ENCODE data around the gene SYT17.

SYT17 gene

DNA sequence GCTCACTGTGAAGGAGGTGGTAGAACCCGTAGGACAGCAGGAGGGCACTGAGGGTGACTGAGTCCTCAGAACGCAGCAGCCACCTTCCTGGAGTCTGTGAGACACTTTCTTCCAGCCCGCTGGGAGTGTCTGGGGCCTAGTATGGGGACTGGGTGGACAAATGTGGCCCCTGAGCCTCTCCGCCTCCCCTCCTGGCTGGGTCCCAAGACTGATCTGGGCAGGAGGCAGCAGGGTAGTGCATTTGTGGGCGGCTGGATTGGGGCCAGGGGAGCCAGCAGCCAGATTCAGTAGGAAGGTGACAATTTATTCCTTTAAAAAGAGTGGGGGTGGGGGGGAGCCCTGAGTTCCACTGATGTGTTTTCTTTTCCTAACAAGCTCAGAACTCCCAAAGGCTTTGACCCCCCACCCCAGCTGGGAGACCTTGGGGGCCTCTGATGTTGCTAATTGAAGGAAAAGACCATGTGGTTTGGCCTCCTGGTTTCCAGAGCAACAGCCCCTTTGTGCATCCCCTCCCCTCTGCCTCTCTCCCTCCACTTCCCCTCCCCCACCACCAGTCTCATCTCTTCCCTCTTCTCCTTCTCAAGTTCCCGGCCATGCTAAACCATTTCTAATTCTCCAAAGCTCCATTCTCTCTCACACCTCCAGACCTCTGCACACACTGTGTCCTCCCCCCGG, 121.9 kb downstream of the SYT17 start:
- Histone ChIP-seq H3K4me1 (ENCODE audit: control insufficient read depth, insufficient read depth, low read length, poor library complexity, severe bottlenecking) (no peaks in the 10 kb centered on the region), H3K36me3 (ENCODE audit: control insufficient read depth, insufficient read depth, low read length) (no peaks in the 10 kb centered on the region), H3K4me3 (ENCODE audit: insufficient read depth, low read depth, low read length, poor library complexity, severe bottlenecking) (no peak overlapping the region), H3K9me3 (ENCODE audit: control insufficient read depth, low read length) (no peaks in the 10 kb centered on the region), H3K27ac (ENCODE audit: insufficient read depth, low read length, poor library complexity, severe bottlenecking) (no peak overlapping the region), H3K27me3 (replicated peaks; ENCODE audit: control insufficient read depth, insufficient read depth, low read length, poor library complexity, severe bottlenecking) (no peaks in the 10 kb centered on the region)
- no peak for DNase-seq

DNA sequence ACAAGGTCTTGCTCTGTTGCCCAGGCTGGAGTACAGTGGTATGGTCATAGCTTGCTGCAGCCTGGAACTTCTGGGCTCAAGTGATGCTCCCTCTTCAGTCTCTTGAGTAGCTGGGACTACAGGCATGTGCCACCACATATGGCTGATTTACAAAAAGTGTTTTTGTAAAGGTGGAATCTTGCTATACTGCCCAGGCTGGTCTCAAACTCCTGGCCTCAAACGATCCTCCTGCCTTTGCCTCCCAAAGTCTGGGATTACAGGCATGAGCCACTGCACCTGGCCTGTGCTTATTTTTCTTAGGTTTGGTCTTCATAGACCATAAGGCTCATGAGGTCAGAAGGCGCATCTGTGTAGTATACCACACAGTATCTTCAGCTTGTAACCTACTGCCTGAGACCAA, 122.8 kb downstream of the SYT17 start:
- H3K36me3 ChIP-seq (ENCODE audit: control insufficient read depth, insufficient read depth, low read length) = no peaks in the 10 kb centered on the region
- H3K4me1 ChIP-seq (ENCODE audit: control insufficient read depth, insufficient read depth, low read length, poor library complexity, severe bottlenecking) = no peaks in the 10 kb centered on the region
- H3K27ac ChIP-seq (ENCODE audit: insufficient read depth, low read length, poor library complexity, severe bottlenecking) = no peak overlapping the region
- H3K4me3 ChIP-seq (ENCODE audit: insufficient read depth, low read depth, low read length, poor library complexity, severe bottlenecking) = no peak overlapping the region
- no peak for DNase-seq
- no peaks in the 10 kb centered on the region for H3K27me3 ChIP-seq (replicated peaks; ENCODE audit: control insufficient read depth, insufficient read depth, low read length, poor library complexity, severe bottlenecking)
- no peaks in the 10 kb centered on the region for H3K9me3 ChIP-seq (ENCODE audit: control insufficient read depth, low read length)

DNA sequence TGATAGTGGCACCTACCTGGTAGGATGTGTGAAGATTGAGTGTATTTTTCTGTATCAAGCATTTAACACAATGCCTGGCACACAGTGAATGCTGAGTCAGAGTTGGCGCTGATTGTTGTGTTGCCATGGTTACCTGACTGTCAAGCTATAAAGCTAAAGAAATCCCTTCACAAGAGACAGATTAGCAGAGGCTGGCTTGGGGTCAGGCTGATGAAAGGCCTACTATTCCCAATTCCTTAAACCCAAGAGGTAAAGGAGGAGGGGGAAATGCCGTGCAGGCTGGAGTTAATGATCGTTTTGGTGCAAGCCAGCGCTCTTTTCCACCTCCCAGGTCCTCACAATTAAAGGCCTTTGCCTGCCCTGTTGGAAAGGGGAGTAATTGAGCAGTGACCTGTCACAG, 123.4 kb downstream of the SYT17 start:
- no peak overlapping the region for H3K27ac ChIP-seq (ENCODE audit: insufficient read depth, low read length, poor library complexity, severe bottlenecking)
- DNase-seq = no peak
- no peak overlapping the region for H3K4me3 ChIP-seq (ENCODE audit: insufficient read depth, low read depth, low read length, poor library complexity, severe bottlenecking)
- no peaks in the 10 kb centered on the region for H3K4me1 ChIP-seq (ENCODE audit: control insufficient read depth, insufficient read depth, low read length, poor library complexity, severe bottlenecking)
- no peaks in the 10 kb centered on the region for H3K27me3 ChIP-seq (replicated peaks; ENCODE audit: control insufficient read depth, insufficient read depth, low read length, poor library complexity, severe bottlenecking)
- H3K9me3 ChIP-seq (ENCODE audit: control insufficient read depth, low read length) = no peaks in the 10 kb centered on the region
- no peaks in the 10 kb centered on the region for H3K36me3 ChIP-seq (ENCODE audit: control insufficient read depth, insufficient read depth, low read length)

DNA sequence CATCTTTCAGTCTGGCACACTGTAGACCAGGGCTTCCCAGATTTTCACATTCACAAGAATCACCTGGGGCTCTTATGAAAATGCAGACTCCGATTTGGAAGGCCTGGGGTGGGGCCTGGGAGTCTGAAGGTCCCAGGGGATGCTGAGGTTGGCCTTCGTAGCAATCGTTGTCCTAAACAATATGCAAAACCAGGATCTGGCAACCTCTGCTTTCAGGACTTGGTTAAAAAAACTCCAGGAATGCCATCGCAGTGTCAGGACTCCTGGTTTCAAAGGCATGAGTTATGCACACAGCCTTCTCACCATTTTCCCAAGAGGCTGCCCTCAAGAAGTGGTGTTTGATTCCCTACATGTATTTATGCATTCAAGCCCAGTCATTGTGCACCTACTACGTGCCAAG, 124.1 kb downstream of the SYT17 start:
- Histone ChIP-seq H3K9me3 (ENCODE audit: control insufficient read depth, low read length) (no peaks in the 10 kb centered on the region), H3K36me3 (ENCODE audit: control insufficient read depth, insufficient read depth, low read length) (no peaks in the 10 kb centered on the region), H3K4me1 (ENCODE audit: control insufficient read depth, insufficient read depth, low read length, poor library complexity, severe bottlenecking) (no peaks in the 10 kb centered on the region), H3K27me3 (replicated peaks; ENCODE audit: control insufficient read depth, insufficient read depth, low read length, poor library complexity, severe bottlenecking) (no peaks in the 10 kb centered on the region), H3K27ac (ENCODE audit: insufficient read depth, low read length, poor library complexity, severe bottlenecking) (no peak overlapping the region), H3K4me3 (ENCODE audit: insufficient read depth, low read depth, low read length, poor library complexity, severe bottlenecking) (no peak overlapping the region)
- DNase-seq = no peak

DNA sequence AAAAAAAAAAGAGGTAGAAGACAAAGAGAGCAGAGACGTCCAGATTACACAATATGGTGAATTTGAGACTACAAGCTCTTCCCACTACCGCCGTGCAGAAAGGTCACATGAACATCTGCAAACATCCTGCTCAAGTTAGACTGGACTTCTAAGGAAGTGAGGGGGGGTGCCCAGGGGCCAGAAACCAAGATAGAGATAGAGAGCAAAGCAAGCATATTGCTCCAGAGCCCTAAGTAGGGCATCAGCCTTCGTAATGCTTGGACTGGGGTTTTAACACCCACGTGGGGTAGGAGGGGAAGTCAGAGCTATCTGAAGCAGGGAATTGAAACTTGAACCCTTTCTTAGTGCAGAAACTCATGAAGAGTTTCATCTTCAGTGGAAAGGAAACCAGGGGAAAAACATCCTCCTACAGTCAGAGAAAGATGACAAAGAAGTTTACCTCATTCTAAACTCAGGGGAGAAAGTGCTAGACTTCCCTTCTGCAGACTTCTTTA, 126.2 kb downstream of the SYT17 start:
- Histone ChIP-seq H3K27ac (ENCODE audit: insufficient read depth, low read length, poor library complexity, severe bottlenecking) (no peak overlapping the region), H3K36me3 (ENCODE audit: control insufficient read depth, insufficient read depth, low read length) (no peaks in the 10 kb centered on the region), H3K9me3 (ENCODE audit: control insufficient read depth, low read length) (no peaks in the 10 kb centered on the region), H3K4me3 (ENCODE audit: insufficient read depth, low read depth, low read length, poor library complexity, severe bottlenecking) (no peak overlapping the region), H3K27me3 (replicated peaks; ENCODE audit: control insufficient read depth, insufficient read depth, low read length, poor library complexity, severe bottlenecking) (no peaks in the 10 kb centered on the region), H3K4me1 (ENCODE audit: control insufficient read depth, insufficient read depth, low read length, poor library complexity, severe bottlenecking) (no peaks in the 10 kb centered on the region)
- DNase-seq = no peak

DNA sequence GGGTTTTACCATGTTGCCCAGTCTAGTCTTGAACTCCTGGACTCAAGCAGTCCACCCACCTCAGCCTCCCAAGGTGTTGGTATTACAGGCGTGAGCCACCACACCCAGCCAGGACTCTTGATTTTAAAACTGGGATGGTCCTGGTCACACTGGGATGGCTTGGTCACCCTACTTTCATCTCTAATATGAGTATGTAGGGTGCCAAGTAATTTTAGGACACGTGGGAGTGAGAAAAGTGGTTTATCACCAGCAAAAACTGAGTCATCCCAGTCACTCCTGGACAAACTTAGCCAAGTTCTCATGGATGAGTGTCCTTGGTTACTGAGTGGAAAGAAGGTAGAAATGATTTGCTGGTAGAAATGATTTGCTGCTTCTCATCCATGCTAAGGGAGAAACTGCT, 127.4 kb downstream of the SYT17 start:
- Histone ChIP-seq H3K9me3 (ENCODE audit: control insufficient read depth, low read length) (no peaks in the 10 kb centered on the region), H3K4me3 (ENCODE audit: insufficient read depth, low read depth, low read length, poor library complexity, severe bottlenecking) (no peak overlapping the region), H3K27me3 (replicated peaks; ENCODE audit: control insufficient read depth, insufficient read depth, low read length, poor library complexity, severe bottlenecking) (no peaks in the 10 kb centered on the region), H3K36me3 (ENCODE audit: control insufficient read depth, insufficient read depth, low read length) (no peaks in the 10 kb centered on the region), H3K27ac (ENCODE audit: insufficient read depth, low read length, poor library complexity, severe bottlenecking) (no peak overlapping the region), H3K4me1 (ENCODE audit: control insufficient read depth, insufficient read depth, low read length, poor library complexity, severe bottlenecking) (no peaks in the 10 kb centered on the region)
- DNase-seq = no peak

DNA sequence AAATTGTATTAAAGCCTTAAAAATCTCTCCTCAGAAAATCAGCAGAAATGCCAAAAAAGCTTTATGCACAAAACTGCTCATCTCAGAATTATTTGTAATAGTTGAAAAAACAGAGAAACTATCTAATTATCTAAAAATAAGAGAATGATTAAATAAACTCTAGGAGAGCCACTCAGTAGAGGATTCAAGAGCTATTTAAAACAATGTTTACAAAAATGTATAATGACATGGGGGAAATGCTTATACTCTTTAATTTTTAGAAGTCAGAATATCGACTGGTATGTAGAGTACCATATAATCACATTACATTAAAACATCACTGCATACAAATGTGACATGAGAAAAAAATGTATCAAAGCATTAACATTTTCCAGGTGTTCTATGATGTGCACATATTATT, 129.4 kb downstream of the SYT17 start:
- Histone ChIP-seq H3K4me3 (ENCODE audit: insufficient read depth, low read depth, low read length, poor library complexity, severe bottlenecking) (no peak overlapping the region), H3K4me1 (ENCODE audit: control insufficient read depth, insufficient read depth, low read length, poor library complexity, severe bottlenecking) (no peaks in the 10 kb centered on the region), H3K36me3 (ENCODE audit: control insufficient read depth, insufficient read depth, low read length) (no peaks in the 10 kb centered on the region), H3K9me3 (ENCODE audit: control insufficient read depth, low read length) (no peaks in the 10 kb centered on the region), H3K27ac (ENCODE audit: insufficient read depth, low read length, poor library complexity, severe bottlenecking) (no peak overlapping the region), H3K27me3 (replicated peaks; ENCODE audit: control insufficient read depth, insufficient read depth, low read length, poor library complexity, severe bottlenecking) (no peaks in the 10 kb centered on the region)
- no peak for DNase-seq

DNA sequence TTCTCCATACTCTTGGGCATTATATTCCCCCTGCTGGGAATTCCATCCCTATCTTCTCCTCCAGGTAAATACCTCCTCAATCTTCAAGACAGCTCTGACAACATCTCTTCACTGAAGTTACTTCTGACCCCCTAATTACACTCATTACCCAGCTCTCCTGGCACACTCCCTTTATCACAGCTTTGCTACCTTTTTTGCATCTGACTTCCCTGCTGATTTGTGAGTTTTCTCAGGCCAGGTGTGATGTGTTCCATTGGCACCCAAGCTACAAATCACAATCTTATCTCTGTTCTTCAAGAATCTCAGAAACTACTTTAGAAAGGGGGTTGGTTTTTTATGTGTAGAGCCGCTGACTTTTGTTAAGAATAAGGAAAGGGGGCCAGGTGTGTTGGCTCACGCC, 131.5 kb downstream of the SYT17 start:
- Histone ChIP-seq H3K4me3 (ENCODE audit: insufficient read depth, low read depth, low read length, poor library complexity, severe bottlenecking) (no peak overlapping the region), H3K27me3 (replicated peaks; ENCODE audit: control insufficient read depth, insufficient read depth, low read length, poor library complexity, severe bottlenecking) (no peaks in the 10 kb centered on the region), H3K36me3 (ENCODE audit: control insufficient read depth, insufficient read depth, low read length) (no peaks in the 10 kb centered on the region), H3K4me1 (ENCODE audit: control insufficient read depth, insufficient read depth, low read length, poor library complexity, severe bottlenecking) (no peaks in the 10 kb centered on the region), H3K27ac (ENCODE audit: insufficient read depth, low read length, poor library complexity, severe bottlenecking) (no peak overlapping the region), H3K9me3 (ENCODE audit: control insufficient read depth, low read length) (no peaks in the 10 kb centered on the region)
- DNase-seq = no peak

DNA sequence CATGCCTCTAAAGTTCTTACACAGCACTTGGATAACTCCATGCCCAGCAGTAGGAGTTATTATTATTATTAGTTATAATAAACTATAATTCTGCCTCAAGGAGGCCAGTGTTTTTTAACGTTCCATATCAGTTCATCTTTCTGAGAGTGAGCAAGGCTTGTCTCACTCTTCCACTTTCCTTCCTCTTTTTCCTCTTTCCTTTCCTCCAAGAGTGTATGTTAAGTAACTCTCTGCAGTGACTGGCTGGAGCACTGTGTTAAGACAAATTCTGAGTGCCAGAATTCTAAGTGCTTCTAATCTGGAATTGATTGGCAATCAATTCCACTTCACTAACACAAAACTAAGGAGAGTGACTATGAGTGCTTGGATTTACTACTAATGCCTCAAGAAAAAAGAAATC, 133.9 kb downstream of the SYT17 start:
- no peak overlapping the region for H3K4me3 ChIP-seq (ENCODE audit: insufficient read depth, low read depth, low read length, poor library complexity, severe bottlenecking)
- H3K9me3 ChIP-seq (ENCODE audit: control insufficient read depth, low read length) = no peaks in the 10 kb centered on the region
- DNase-seq = no peak
- H3K4me1 ChIP-seq (ENCODE audit: control insufficient read depth, insufficient read depth, low read length, poor library complexity, severe bottlenecking) = no peaks in the 10 kb centered on the region
- no peak overlapping the region for H3K27ac ChIP-seq (ENCODE audit: insufficient read depth, low read length, poor library complexity, severe bottlenecking)
- H3K27me3 ChIP-seq (replicated peaks; ENCODE audit: control insufficient read depth, insufficient read depth, low read length, poor library complexity, severe bottlenecking) = no peaks in the 10 kb centered on the region
- H3K36me3 ChIP-seq (ENCODE audit: control insufficient read depth, insufficient read depth, low read length) = no peaks in the 10 kb centered on the region

DNA sequence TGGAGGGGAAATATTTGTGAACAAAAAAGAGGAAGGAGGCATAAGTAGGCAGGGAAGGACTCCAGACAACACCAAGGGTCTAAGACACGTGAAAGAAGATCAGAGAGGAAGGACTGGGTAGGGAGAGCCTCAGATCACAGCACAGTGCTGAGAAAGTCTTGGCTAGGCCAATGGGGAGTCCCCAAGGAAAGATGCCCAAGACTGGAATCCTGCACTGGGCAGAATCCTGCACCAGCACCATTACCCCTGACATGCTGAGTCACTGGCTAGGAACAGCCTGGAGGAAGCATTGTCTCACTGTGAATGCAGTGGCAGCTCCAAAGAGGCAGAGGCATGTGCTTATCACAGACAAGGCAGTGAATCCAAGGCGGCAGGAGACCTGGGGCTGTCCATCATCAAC, 136.7 kb downstream of the SYT17 start:
- Histone ChIP-seq H3K9me3 (ENCODE audit: control insufficient read depth, low read length) (no peaks in the 10 kb centered on the region), H3K27ac (ENCODE audit: insufficient read depth, low read length, poor library complexity, severe bottlenecking) (no peak overlapping the region), H3K36me3 (ENCODE audit: control insufficient read depth, insufficient read depth, low read length) (no peaks in the 10 kb centered on the region), H3K4me3 (ENCODE audit: insufficient read depth, low read depth, low read length, poor library complexity, severe bottlenecking) (no peak overlapping the region), H3K4me1 (ENCODE audit: control insufficient read depth, insufficient read depth, low read length, poor library complexity, severe bottlenecking) (no peaks in the 10 kb centered on the region), H3K27me3 (replicated peaks; ENCODE audit: control insufficient read depth, insufficient read depth, low read length, poor library complexity, severe bottlenecking) (no peaks in the 10 kb centered on the region)
- no peak for DNase-seq

Measured in effector memory CD4-positive, alpha-beta T cell (primary cell).